Thymus (tissue), 11 donors: ENCODE measurements around the gene ASCC1. TPM values are rescaled to one million over a fixed set of nuclear protein-coding genes. Genes with fewer than 3 reads are reported as not detected.

Source experiments
- DNase-seq, 9 donors: peaks; one replicate each; pipeline ENCODE4 v3.0.0-alpha.2; 2013; ENCODE audit warnings: low spot score in 9 of 9, low read depth in 6 of 9, missing footprints in 1 of 9
- H3K27ac ChIP-seq, 2 donors: one replicate each; pipeline ENCODE4 v1.5.1; 2013; ENCODE audit warnings: control low read depth in 1 of 2, low read depth in 1 of 2, low read length in 1 of 2, mild to moderate bottlenecking in 1 of 2, moderate library complexity in 1 of 2
- H3K27me3 ChIP-seq, 2 donors: one replicate each; pipeline ENCODE4 v1.5.1; 2013; ENCODE audit warnings: low read length in 1 of 2; ENCODE audit not compliant: control insufficient read depth in 2 of 2, insufficient read depth in 1 of 2
- H3K36me3 ChIP-seq, 2 donors: one replicate each; pipeline ENCODE4 v1.5.1; 2013; ENCODE audit warnings: low read length in 1 of 2, mild to moderate bottlenecking in 1 of 2, moderate library complexity in 1 of 2; ENCODE audit not compliant: control insufficient read depth in 2 of 2, insufficient read depth in 2 of 2
- H3K4me1 ChIP-seq, 2 donors: one replicate each; pipeline ENCODE4 v1.5.1; 2013; ENCODE audit warnings: low read length in 2 of 2; ENCODE audit not compliant: control insufficient read depth in 2 of 2, insufficient read depth in 2 of 2
- H3K4me3 ChIP-seq, 2 donors: one replicate each; pipeline ENCODE4 v1.5.1; 2013; ENCODE audit warnings: low read length in 2 of 2, control low read depth in 1 of 2, mild to moderate bottlenecking in 1 of 2
- H3K9me3 ChIP-seq, 2 donors: one replicate each; pipeline ENCODE4 v1.5.1; 2013; ENCODE audit warnings: low read length in 1 of 2, mild to moderate bottlenecking in 1 of 2; ENCODE audit not compliant: control insufficient read depth in 2 of 2, insufficient read depth in 1 of 2
- WGBS: extraction: QIAGEN DNeasy Blood & Tissue Kit; methylation state at CpG from one replicate; pipeline ENCODE4 v1.1.7; 2013; 5-methylcytosine and 5-hydroxymethylcytosine counted together
- polyA plus RNA-seq: library from polyadenylated mRNA; stranded (reverse); fragments of 200-250 nt; gene quantifications from one replicate; pipeline ENCODE4 v1.2.3, GENCODE V29; 2013
- total RNA-seq: library from RNA; stranded (reverse); fragments of 120-200 nt; gene quantifications from one replicate; pipeline ENCODE4 v1.2.4, GENCODE V29; 2013
- donor health status: healthy.

The ASCC1 gene
- total and polyA plus RNA-seq, 2 donors = 22.1 to 29.7 TPM

- no peak for DNase-seq
- H3K36me3 ChIP-seq = peaks cover 20 to 56% of the 10 kb centered on the region in 2 donors
- H3K4me3 ChIP-seq = no peak overlapping the region
- no peaks in the 10 kb centered on the region for H3K27me3 ChIP-seq
- H3K4me1 ChIP-seq = peaks cover 55 to 88% of the 10 kb centered on the region in 2 donors
- H3K9me3 ChIP-seq = peaks cover 0 to 3% of the 10 kb centered on the region in 2 donors
- 96% methylated on average over 20 of the region's 20 CpGs for WGBS
- H3K27ac ChIP-seq = peak overlapping the region in 1 of 2 donors; percentile 26
Measured at GRCh38 chr10:72077275-72077990, 138.6 kb downstream of the ASCC1 start.

- whole genome bisulfite sequencing = 82% methylated on average over 5 of the region's 5 CpGs
- DNase-seq = no peak
- Histone ChIP-seq H3K36me3 (peaks cover 26 to 56% of the 10 kb centered on the region in 2 donors), H3K4me3 (no peak overlapping the region), H3K27me3 (no peaks in the 10 kb centered on the region), H3K4me1 (peaks cover 50 to 81% of the 10 kb centered on the region in 2 donors), H3K9me3 (peaks cover 0 to 7% of the 10 kb centered on the region in 2 donors), H3K27ac (no peak overlapping the region)
Measured at GRCh38 chr10:72076756-72077155, 139.3 kb downstream of the ASCC1 start.

DNA sequence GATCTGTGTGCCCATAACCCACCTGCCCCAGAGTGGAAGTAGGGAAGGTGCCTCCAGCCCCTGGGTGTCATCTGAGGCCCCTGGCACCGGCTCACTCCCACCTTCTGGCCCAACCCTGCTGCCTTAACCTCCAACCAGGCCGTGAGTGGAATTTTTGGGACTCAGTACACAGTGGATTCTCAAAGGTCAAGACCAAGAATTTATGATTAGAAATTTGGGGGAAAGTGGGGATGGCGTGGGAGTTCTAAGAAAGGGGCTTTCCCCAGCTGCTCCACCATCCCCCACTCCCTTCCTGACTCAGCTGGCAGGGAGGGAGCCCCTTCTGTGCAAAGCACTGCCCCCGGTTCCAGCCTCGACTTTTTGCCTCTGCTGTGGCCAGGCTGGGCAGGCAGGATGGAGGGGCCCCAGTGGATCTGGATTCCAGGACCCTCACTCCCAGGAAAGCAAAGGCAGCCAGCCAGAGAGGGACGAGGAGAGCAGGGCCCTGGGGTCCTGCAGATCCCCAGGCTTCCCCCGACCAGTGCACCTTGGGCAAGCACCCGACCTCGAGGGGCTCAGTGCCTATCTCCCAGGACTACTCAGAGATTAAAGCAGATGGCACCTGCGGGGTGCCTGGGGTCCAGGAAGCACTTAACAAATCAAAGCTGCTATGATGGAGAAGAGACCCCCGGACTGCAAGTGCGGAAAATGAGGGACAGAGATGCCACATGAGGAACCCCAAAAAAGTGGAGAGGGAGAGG is 140.5 kb downstream of the ASCC1 start:
- DNase-seq = no peak
- peaks cover 42 to 75% of the 10 kb centered on the region in 2 donors for H3K4me1 ChIP-seq
- no peak overlapping the region for H3K27ac ChIP-seq
- no peak overlapping the region for H3K4me3 ChIP-seq
- 80% methylated on average over 12 of the region's 12 CpGs for WGBS
- peaks cover 27 to 59% of the 10 kb centered on the region in 2 donors for H3K36me3 ChIP-seq
- peaks cover 0 to 9% of the 10 kb centered on the region in 2 donors for H3K9me3 ChIP-seq
- H3K27me3 ChIP-seq = no peaks in the 10 kb centered on the region

- no peak for DNase-seq
- H3K27ac ChIP-seq = no peak overlapping the region
- peaks cover 34 to 75% of the 10 kb centered on the region in 2 donors for H3K4me1 ChIP-seq
Measured at GRCh38 chr10:72074574-72075375, 141.3 kb downstream of the ASCC1 start.

DNA sequence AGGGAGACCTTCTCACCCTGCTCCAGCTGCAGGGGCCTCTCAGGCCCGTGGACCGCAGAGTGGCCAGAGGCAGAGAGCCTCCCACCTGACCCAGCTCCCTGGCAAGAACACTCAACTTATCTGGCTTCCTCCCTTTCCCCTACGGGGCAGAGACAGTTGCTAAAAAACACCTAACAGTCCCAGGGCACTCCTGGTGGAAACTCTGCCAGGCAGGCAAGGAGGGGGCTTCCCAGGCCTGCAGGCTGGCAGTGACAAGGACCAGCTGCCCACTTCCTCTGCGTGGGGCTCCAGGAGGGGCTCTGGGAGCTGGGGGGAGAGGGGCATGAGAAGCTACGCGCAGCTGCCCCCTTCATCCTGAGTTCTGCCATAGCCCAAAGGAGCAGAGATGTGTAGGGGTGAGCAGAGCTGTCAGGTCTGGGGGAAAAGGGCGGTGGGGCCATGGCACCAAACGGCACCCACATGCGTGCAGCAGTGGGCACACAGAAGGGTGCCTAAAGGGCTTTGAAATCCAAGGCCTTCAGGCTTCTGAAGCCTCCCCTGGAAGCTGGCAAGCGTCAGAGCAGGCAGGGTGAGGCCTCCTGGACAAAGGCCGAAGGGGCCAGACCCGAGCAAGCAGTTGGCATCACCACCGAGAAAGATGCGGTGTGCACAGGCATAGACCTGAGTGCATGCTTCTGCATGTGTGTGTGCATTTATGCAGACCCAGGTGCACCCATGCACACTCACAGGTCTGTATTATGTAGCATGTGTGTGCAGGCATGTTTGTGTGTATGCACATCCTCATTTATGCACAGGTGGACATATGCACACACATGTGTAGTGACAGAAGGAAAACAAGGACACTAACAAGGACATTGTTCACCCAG is 142.1 kb downstream of the ASCC1 start:
- Histone ChIP-seq H3K27me3 (no peaks in the 10 kb centered on the region), H3K9me3 (peaks cover 0 to 9% of the 10 kb centered on the region in 2 donors), H3K36me3 (peaks cover 39 to 74% of the 10 kb centered on the region in 2 donors), H3K27ac (no peak overlapping the region), H3K4me1 (peaks cover 31 to 74% of the 10 kb centered on the region in 2 donors), H3K4me3 (no peak overlapping the region)
- no peak for DNase-seq
- 70% methylated on average over 14 of the region's 14 CpGs for WGBS

More at GRCh38 chr10:72074574-72075375, 141.3 kb downstream of the ASCC1 start:
- H3K4me3 ChIP-seq = no peak overlapping the region
- peaks cover 0 to 9% of the 10 kb centered on the region in 2 donors for H3K9me3 ChIP-seq
- no peaks in the 10 kb centered on the region for H3K27me3 ChIP-seq
- peaks cover 32 to 67% of the 10 kb centered on the region in 2 donors for H3K36me3 ChIP-seq
- 88% methylated on average over 18 of the region's 18 CpGs for WGBS

- no peak overlapping the region for H3K27ac ChIP-seq
- H3K4me3 ChIP-seq = no peak overlapping the region
- 96% methylated on average over 5 of the region's 5 CpGs for WGBS
- no peak for DNase-seq
- H3K27me3 ChIP-seq = no peaks in the 10 kb centered on the region
- peaks cover 27 to 77% of the 10 kb centered on the region in 2 donors for H3K4me1 ChIP-seq
- peaks cover 44 to 86% of the 10 kb centered on the region in 2 donors for H3K36me3 ChIP-seq
- H3K9me3 ChIP-seq = peaks cover 0 to 7% of the 10 kb centered on the region in 2 donors
Measured at GRCh38 chr10:72072639-72073038, 143.4 kb downstream of the ASCC1 start.

GRCh38 chr10:72072046-72072445 is 144.0 kb downstream of the ASCC1 start:
- H3K9me3 ChIP-seq = peaks cover 0 to 6% of the 10 kb centered on the region in 2 donors
- DNase-seq = no peak
- H3K4me1 ChIP-seq = peaks cover 22 to 77% of the 10 kb centered on the region in 2 donors
- H3K27me3 ChIP-seq = no peaks in the 10 kb centered on the region
- H3K4me3 ChIP-seq = no peak overlapping the region
- no peak overlapping the region for H3K27ac ChIP-seq
- 97% methylated on average over 5 of the region's 5 CpGs for WGBS
- H3K36me3 ChIP-seq = peaks cover 49 to 87% of the 10 kb centered on the region in 2 donors
